Measurements from ENCODE around the gene SPACA1.

SPACA1 gene

DNA sequence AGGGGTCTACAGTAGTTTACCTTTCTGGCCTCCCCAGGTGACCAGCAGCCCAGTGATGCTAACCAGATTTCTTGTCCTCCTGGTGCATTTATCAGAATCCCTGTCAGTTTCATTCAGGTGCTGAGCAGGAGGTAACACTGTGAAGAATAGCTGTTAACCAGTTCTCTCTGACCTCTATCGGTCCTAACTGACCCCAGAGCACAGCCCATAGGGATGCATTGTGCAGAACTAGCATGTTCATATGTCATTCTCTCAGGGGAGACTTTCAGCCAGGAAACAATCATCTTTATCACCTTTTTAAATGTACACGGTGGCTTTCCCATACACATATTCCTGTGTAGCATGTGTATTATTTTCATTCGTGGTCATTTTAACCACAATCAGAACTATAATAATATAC, 68.6 kb downstream of the SPACA1 start:
- Histone ChIP-seq H3K4me3 (ENCODE audit: low read length) (no peak overlapping the region), H3K36me3 (ENCODE audit: insufficient read depth, low read length) (no peaks in the 10 kb centered on the region), H2AFZ (ENCODE audit: low read depth, low read length) (no peak overlapping the region), H3K27me3 (ENCODE audit: insufficient read depth, low read length) (no peaks in the 10 kb centered on the region), H3K4me1 (ENCODE audit: insufficient read depth, low read length) (no peaks in the 10 kb centered on the region), H3K9me3 (ENCODE audit: low read length) (no peaks in the 10 kb centered on the region)
